Endothelial cell of umbilical vein (primary cell): ENCODE measurements around the gene NFATC1. TPM values are rescaled to one million over a fixed set of nuclear protein-coding genes. Genes with fewer than 3 reads are reported as not detected.

Experiments
- BruUV-seq: library from RNA; stranded (reverse); fragments of 400-500 nt; replicated peaks from 2 replicates; lab custom pipeline; 2021; lab: Mats Ljungman, UMichigan
- CTCF ChIA-PET: fragments of 300-600, 350-600 bp; sonication (Branson Sonifier 250); formaldehyde crosslinking; loops from one replicate; lab custom pipeline; 2021; ENCODE audit warnings: antibody characterized with exemption, inconsistent platforms; lab: Charles Lee
- POLR2A ChIA-PET: fragments of 300-600, 350-600 bp; sonication (Branson Sonifier 250); formaldehyde crosslinking; loops from one replicate; lab custom pipeline; 2021; ENCODE audit warnings: antibody characterized with exemption, inconsistent platforms; lab: Charles Lee
- DNase-seq: peaks from one replicate; pipeline ENCODE4 v3.0.0-alpha.2; 2011; ENCODE audit warnings: low read depth, low spot score
- FAIRE-seq: peaks from 2 replicates; lab custom pipeline; 2011; peaks lifted over from hg19 to GRCh38; lab: Jason Lieb, UNC
- H2AFZ ChIP-seq: 2 replicates; pipeline ENCODE4 v1.6.0; 2012; ENCODE audit warnings: low read depth, low read length, control low read depth, inconsistent platforms
- H3K27ac ChIP-seq: 2 replicates; pipeline ENCODE4 v1.5.1; 2011; ENCODE audit warnings: low read depth, mild to moderate bottlenecking, control low read depth, low read length, moderate library complexity; ENCODE audit not compliant: insufficient read depth
- H3K27me3 ChIP-seq, 2 experiments: 2 replicates each; pipeline versions ENCODE4 v1.6.0 to v1.6.1; 2011; ENCODE audit warnings: low read length in 2 of 2, mixed read lengths in 1 of 2; ENCODE audit not compliant: control insufficient read depth in 2 of 2, insufficient read depth in 2 of 2
- H3K36me3 ChIP-seq, 2 experiments: 2 replicates in 1 of 2; 3 replicates in 1 of 2; pipeline ENCODE4 v1.5.1; 2011; ENCODE audit warnings: low read length in 2 of 2, mild to moderate bottlenecking in 1 of 2, moderate library complexity in 1 of 2; ENCODE audit not compliant: control insufficient read depth in 2 of 2, insufficient read depth in 2 of 2; ENCODE audit errors: extremely low read depth in 1 of 2
- H3K4me1 ChIP-seq: 3 replicates; pipeline ENCODE4 v1.5.1; 2011; ENCODE audit warnings: mild to moderate bottlenecking, low read length; ENCODE audit not compliant: control insufficient read depth, insufficient read depth; ENCODE audit errors: extremely low read depth
- H3K4me2 ChIP-seq: 2 replicates; pipeline ENCODE4 v1.6.1; 2011; ENCODE audit warnings: low read length, control low read depth, mixed read lengths; ENCODE audit not compliant: insufficient read depth
- H3K4me3 ChIP-seq, 3 experiments: fragments of 200-600 bp in 1 of 3; sonication (generic), shearing (Covaris generic) in 1 of 3; replicated peaks in 1 of 3; 2 replicates each; pipeline ENCODE4 v1.5.1; 2011 to 2016; ENCODE audit warnings: control low read depth in 3 of 3, low read length in 3 of 3, mild to moderate bottlenecking in 2 of 3, inconsistent platforms in 1 of 3, low read depth in 1 of 3, moderate library complexity in 1 of 3; ENCODE audit not compliant: insufficient read depth in 1 of 3
- H3K79me2 ChIP-seq: 2 replicates; pipeline ENCODE4 v1.6.0; 2012; ENCODE audit warnings: low read length, inconsistent platforms; ENCODE audit not compliant: control insufficient read depth, insufficient read depth
- H3K9ac ChIP-seq: replicated peaks from 2 replicates; pipeline ENCODE3; 2011; ENCODE audit warnings: low read length, control low read depth; ENCODE audit not compliant: insufficient read depth; ENCODE audit errors: extremely low read depth
- H3K9me1 ChIP-seq: replicated peaks from 3 replicates; pipeline ENCODE4 v1.6.0; 2011; ENCODE audit warnings: mild to moderate bottlenecking, low read length; ENCODE audit not compliant: control insufficient read depth, insufficient read depth; ENCODE audit errors: extremely low read depth
- H3K9me3 ChIP-seq: replicated peaks from 2 replicates; pipeline ENCODE4 v1.5.1; 2012; ENCODE audit warnings: low read length, inconsistent platforms; ENCODE audit not compliant: control insufficient read depth, insufficient read depth
- H4K20me1 ChIP-seq: replicated peaks from 2 replicates; pipeline ENCODE3; 2011; ENCODE audit warnings: mild to moderate bottlenecking, low read length; ENCODE audit not compliant: control insufficient read depth, insufficient read depth; ENCODE audit errors: extremely low read depth
- CTCF ChIP-seq, 2 donors: IDR thresholded peaks; 1 replicate in 1 of 2; 2 replicates in 1 of 2; pipeline ENCODE4 v1.5.1; 2011; ENCODE audit warnings: low read length in 2 of 2, mild to moderate bottlenecking in 2 of 2, moderate library complexity in 2 of 2, control low read depth in 1 of 2, inconsistent platforms in 1 of 2, low read depth in 1 of 2; ENCODE audit not compliant: insufficient read depth in 1 of 2; ENCODE audit errors: extremely low read depth in 1 of 2
- EZH2 ChIP-seq: IDR thresholded peaks from 2 replicates; pipeline ENCODE4 v1.6.1; 2012; ENCODE audit warnings: borderline replicate concordance, low read depth, mild to moderate bottlenecking, moderate library complexity, low read length, inconsistent platforms; ENCODE audit not compliant: severe bottlenecking
- FOS ChIP-seq: IDR thresholded peaks from 2 replicates; pipeline ENCODE4 v1.6.1; 2011; ENCODE audit warnings: mild to moderate bottlenecking, low read length, moderate library complexity, borderline replicate concordance; ENCODE audit not compliant: insufficient read depth
- JUN ChIP-seq: IDR thresholded peaks from 2 replicates; pipeline ENCODE4 v1.6.1; 2011; ENCODE audit warnings: borderline replicate concordance, low read depth; ENCODE audit not compliant: insufficient read length, insufficient read depth
- MAX ChIP-seq: IDR thresholded peaks from 2 replicates; pipeline ENCODE4 v1.6.1; 2011; ENCODE audit not compliant: insufficient read depth, insufficient read length
- POLR2A ChIP-seq: IDR thresholded peaks from 2 replicates; pipeline ENCODE4 v1.6.1; 2012; ENCODE audit warnings: low read depth, mild to moderate bottlenecking, control low read depth, low read length
- POLR2AphosphoS5 ChIP-seq: IDR thresholded peaks from 2 replicates; pipeline ENCODE4 v1.6.1; 2012; ENCODE audit warnings: low read depth, mild to moderate bottlenecking, control low read depth, low read length, moderate library complexity; ENCODE audit not compliant: insufficient read depth
- dilution Hi-C: fragments of 300-500 bp; cut with MboI; formaldehyde crosslinking; loops from one replicate; pipeline ENCODE4 v1.15.0; 2019; ENCODE audit warnings: low sequenced_read_pairs; ENCODE audit not compliant: extremely low pct_ligation_motif_present
- intact Hi-C: fragments of 100-400 bp; cut with micrococcal nuclease; formaldehyde crosslinking; loops from one replicate; pipeline ENCODE4 v1.10.0; 2022
- polyA plus RNA-seq, 4 experiments: library from polyadenylated mRNA; depleted of rRNA in 3 of 4; stranded (reverse) in 3 of 4; unstranded in 1 of 4; fragments of >200 nt; gene quantifications; 2 replicates each; pipeline versions ENCODE4 v1.2.1 to v1.2.3, GENCODE V29; 2011 to 2012; ENCODE audit warnings: missing spikeins in 1 of 4
- total RNA-seq: library from RNA; stranded (reverse); gene quantifications from 2 replicates; pipeline ENCODE4 v1.2.3, GENCODE V29; 2021

Gene NFATC1
- total and polyA plus RNA-seq, 2 donors (not counting 3 experiments of a cell fraction or from before 2014, with no cell fraction given), result 11.1 to 30.0 TPM

- POLR2A ChIA-PET, result no interaction called here
- Histone ChIP-seq H3K4me3 (no peak overlapping the region), H3K36me3 (peaks cover 0 to 23% of the 10 kb centered on the region in 2 experiments), H3K27ac (no peak overlapping the region), H3K79me2 (no peaks in the 10 kb centered on the region), H3K9me1 (no peaks in the 10 kb centered on the region), H3K4me2 (no peak overlapping the region), H3K9me3 (no peaks in the 10 kb centered on the region), H3K4me1 (no peaks in the 10 kb centered on the region), H3K27me3 (no peaks in the 10 kb centered on the region), H4K20me1 (no peaks in the 10 kb centered on the region), H2AFZ (no peak overlapping the region), H3K9ac (no peak overlapping the region)
- CTCF ChIA-PET, result no interaction called here
- no peak for DNase-seq
- no TSS peak for BruUV-seq
- dilution Hi-C loops, result no loop called here
- intact Hi-C loops, result no loop called here
- FAIRE-seq, result no peak
- no peak for TF ChIP-seq MAX
- TF ChIP-seq JUN, result no peak
- TF ChIP-seq CTCF (IDR thresholded peaks at IDR 0.05; ENCODE audit: extremely low read depth in 1 of 2, insufficient read depth in 1 of 2, low read depth in 1 of 2, low read length in 2 of 2), result no peak
- TF ChIP-seq POLR2AphosphoS5, result no peak
- no peak for TF ChIP-seq EZH2
- no peak for TF ChIP-seq FOS
- no peak for TF ChIP-seq POLR2A
Measured at GRCh38 chr18:79436556-79437275, 41.0 kb downstream of the NFATC1 start.
